Upper lobe of left lung (tissue), 6 donors: ENCODE results near the gene EVI2B. TPM values are rescaled to one million over a fixed set of nuclear protein-coding genes. Genes with fewer than 3 reads are reported as not detected.
A peak's percentile ranks its signal among the peaks of the same experiment; 100 is the strongest.

ENCODE experiments used
- ATAC-seq, 2 donors: fragments of 200-7000 bp; cut with Tn5 transposase; one replicate each; pipeline ENCODE4 v1.9.1; 2022; ENCODE audit warnings: mild to moderate bottlenecking in 2 of 2, moderate library complexity in 2 of 2; ENCODE audit not compliant: low FRiP score in 2 of 2
- DNase-seq, 2 donors: peaks; one replicate each; pipeline ENCODE4 v3.0.0-alpha.2; 2019 to 2020
- H3K27ac ChIP-seq, 4 donors: fragments of 200-600 bp; sonication (generic); one replicate each; pipeline ENCODE4 v1.5.1; 2016 to 2019
- H3K27me3 ChIP-seq, 4 donors: fragments of 200-600 bp; sonication (generic); one replicate each; pipeline ENCODE4 v1.5.1; 2017 to 2019
- H3K36me3 ChIP-seq, 4 donors: fragments of 200-600 bp; sonication (generic); one replicate each; pipeline ENCODE4 v1.5.1; 2016 to 2019
- H3K4me1 ChIP-seq, 4 donors: fragments of 200-600 bp; sonication (generic); one replicate each; pipeline ENCODE4 v1.5.1; 2018 to 2019
- H3K4me3 ChIP-seq, 4 donors: fragments of 200-600 bp; sonication (generic); one replicate each; pipeline ENCODE4 v1.5.1; 2017 to 2019; ENCODE audit warnings: mild to moderate bottlenecking in 2 of 4, moderate library complexity in 1 of 4
- H3K9me3 ChIP-seq, 4 donors: fragments of 200-600 bp; sonication (generic); one replicate each; pipeline ENCODE4 v1.5.1; 2018 to 2019
- EP300 ChIP-seq, 4 donors: sonication (generic); formaldehyde crosslinking; IDR thresholded peaks; one replicate each; pipeline ENCODE4 v1.5.1; 2017; ENCODE audit warnings: antibody characterized with exemption in 4 of 4, control low read depth in 2 of 4
- POLR2A ChIP-seq, 4 donors: fragments of 450-650 bp; IDR thresholded peaks; one replicate each; pipeline ENCODE4 v1.5.1; 2016 to 2017; ENCODE audit warnings: antibody characterized with exemption in 4 of 4, mild to moderate bottlenecking in 2 of 4
- POLR2AphosphoS5 ChIP-seq, 2 donors: sonication (generic); formaldehyde crosslinking; IDR thresholded peaks; one replicate each; pipeline ENCODE4 v1.5.1; 2017; ENCODE audit warnings: antibody characterized with exemption in 2 of 2
- WGBS, 2 donors: methylation state at CpG; one replicate each; pipeline ENCODE4 v1.1.5; 2017 to 2018; 5-methylcytosine and 5-hydroxymethylcytosine counted together
- total RNA-seq, 6 donors: library from RNA; depleted of rRNA in 4 of 6; stranded (reverse); fragments of >200 nt in 4 of 6; gene quantifications; one replicate each; pipeline versions ENCODE4 v1.1.0 to v1.2.1, GENCODE V29; 2016 to 2021
- TF ChIP-seq, protein P1 (sequence below), 6 experiments: fragments of 450-650 bp in 4 of 6; fragments of 200-600 bp in 2 of 6; sonication (generic) in 2 of 6; IDR thresholded peaks; one replicate each; pipeline ENCODE4 v1.5.1; 2016 to 2019; ENCODE audit warnings: antibody characterized with exemption in 6 of 6
- donor health status: DM: no; HTN: no; CAD: no; lungs with moderate emphysema.
- donor health status: DM: no; HTN: yes; CAD: no; lungs with severe emphysema.

Gene EVI2B
- total RNA-seq, 6 donors from 2014 or later, result 23.1 to 90.0 (median 50.6) TPM

DNA sequence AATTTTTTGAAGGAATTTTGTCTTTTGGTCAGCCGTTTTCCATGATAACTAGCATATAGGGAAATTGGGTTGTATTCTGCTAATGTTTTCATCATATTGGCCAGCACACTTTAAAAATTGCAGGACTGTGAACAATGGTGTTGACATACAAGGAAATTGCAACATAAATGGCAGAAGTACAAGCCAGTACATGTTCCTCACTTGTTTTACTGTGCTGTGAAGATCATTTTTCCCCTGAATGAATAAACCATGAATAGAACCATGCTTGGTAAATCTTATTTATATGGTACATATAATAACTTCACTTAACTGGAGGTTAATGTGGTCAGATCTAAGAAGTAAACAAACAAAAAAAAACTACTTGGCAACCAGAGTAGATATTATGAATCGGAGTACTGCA, 39.6 kb downstream of the EVI2B start:
- WGBS, 2 donors, result 56 to 58% methylated on average over 2 of the region's 2 CpGs
- no peaks in the 10 kb centered on the region for H3K9me3 ChIP-seq
- H3K4me3 ChIP-seq, result no peak overlapping the region
- H3K27ac ChIP-seq, result peak overlapping the region in 2 of 4 donors; percentile 25 to 61
- H3K36me3 ChIP-seq, result peaks cover 0 to 13% (median 0%) of the 10 kb centered on the region in 4 donors
- ATAC-seq (peak; percentile 72 to 89), DNase-seq (no peak)
- H3K4me1 ChIP-seq, result peaks cover 15 to 25% (median 19%) of the 10 kb centered on the region in 4 donors
- H3K27me3 ChIP-seq, result no peaks in the 10 kb centered on the region
- TF ChIP-seq, protein P1, sequence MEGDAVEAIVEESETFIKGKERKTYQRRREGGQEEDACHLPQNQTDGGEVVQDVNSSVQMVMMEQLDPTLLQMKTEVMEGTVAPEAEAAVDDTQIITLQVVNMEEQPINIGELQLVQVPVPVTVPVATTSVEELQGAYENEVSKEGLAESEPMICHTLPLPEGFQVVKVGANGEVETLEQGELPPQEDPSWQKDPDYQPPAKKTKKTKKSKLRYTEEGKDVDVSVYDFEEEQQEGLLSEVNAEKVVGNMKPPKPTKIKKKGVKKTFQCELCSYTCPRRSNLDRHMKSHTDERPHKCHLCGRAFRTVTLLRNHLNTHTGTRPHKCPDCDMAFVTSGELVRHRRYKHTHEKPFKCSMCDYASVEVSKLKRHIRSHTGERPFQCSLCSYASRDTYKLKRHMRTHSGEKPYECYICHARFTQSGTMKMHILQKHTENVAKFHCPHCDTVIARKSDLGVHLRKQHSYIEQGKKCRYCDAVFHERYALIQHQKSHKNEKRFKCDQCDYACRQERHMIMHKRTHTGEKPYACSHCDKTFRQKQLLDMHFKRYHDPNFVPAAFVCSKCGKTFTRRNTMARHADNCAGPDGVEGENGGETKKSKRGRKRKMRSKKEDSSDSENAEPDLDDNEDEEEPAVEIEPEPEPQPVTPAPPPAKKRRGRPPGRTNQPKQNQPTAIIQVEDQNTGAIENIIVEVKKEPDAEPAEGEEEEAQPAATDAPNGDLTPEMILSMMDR (IDR thresholded peaks at IDR 0.05), result no peak
- TF ChIP-seq POLR2AphosphoS5 (IDR thresholded peaks at IDR 0.05) (peak in 1 of 2 donors; percentile 28), EP300 (IDR thresholded peaks at IDR 0.05) (peak in 1 of 4 donors; percentile 13), POLR2A (IDR thresholded peaks at IDR 0.05) (no peak)

DNA sequence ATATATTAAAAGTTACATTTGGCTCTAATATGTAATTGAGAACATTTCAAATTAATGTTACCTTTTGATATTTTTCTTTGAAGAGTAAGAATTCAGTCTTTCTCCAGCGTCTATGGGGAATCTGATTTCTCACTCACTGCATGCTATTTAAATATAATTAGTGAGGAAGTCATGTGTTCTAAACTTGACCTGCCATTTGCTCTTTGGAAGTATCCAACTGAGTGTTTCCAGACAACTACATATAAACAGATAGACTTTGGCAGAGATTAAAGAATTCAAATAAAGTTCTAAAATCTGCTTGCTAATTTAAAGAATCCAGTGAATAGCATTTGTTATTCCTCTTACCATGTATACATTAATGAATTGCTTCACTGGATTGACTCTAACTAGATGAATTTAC, 40.3 kb downstream of the EVI2B start:
- TF ChIP-seq POLR2A (IDR thresholded peaks at IDR 0.05) (no peak), POLR2AphosphoS5 (IDR thresholded peaks at IDR 0.05) (no peak), EP300 (IDR thresholded peaks at IDR 0.05) (no peak)
- TF ChIP-seq, protein P1 (IDR thresholded peaks at IDR 0.05), result no peak
- DNase-seq (no peak), ATAC-seq (no peak)
- 73 to 77% methylated on average over 1 of the region's 1 CpG for WGBS, 2 donors
- Histone ChIP-seq H3K4me1 (peaks cover 19 to 26% (median 22%) of the 10 kb centered on the region in 4 donors), H3K27ac (peak overlapping the region in 2 of 4 donors; percentile 25 to 61), H3K36me3 (peaks cover 0 to 10% (median 0%) of the 10 kb centered on the region in 4 donors), H3K27me3 (no peaks in the 10 kb centered on the region), H3K4me3 (no peak overlapping the region), H3K9me3 (no peaks in the 10 kb centered on the region)

DNA sequence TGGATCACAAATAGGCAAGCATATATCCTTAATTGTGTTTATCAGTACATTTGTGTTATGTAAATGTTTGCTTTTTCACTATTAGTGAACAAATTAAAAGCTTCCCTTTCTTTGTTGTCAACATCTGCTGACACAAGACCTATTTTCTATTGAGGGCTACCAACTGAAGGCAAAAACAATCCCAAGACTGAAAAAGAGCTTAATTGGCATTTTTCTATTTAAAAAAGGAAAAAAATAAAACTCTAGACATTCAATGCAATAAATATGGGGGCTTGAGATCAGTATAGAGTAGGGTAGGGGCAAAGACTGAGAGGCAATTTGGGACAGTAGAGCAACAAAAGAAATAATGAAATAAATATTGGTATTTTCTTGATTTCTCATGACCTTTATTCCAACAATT, 41.1 kb downstream of the EVI2B start:
- ATAC-seq (no peak), DNase-seq (no peak)
- Histone ChIP-seq H3K27me3 (no peaks in the 10 kb centered on the region), H3K27ac (peak overlapping the region in 1 of 4 donors; percentile 37), H3K4me1 (peaks cover 19 to 26% (median 22%) of the 10 kb centered on the region in 4 donors), H3K9me3 (no peaks in the 10 kb centered on the region), H3K4me3 (no peak overlapping the region), H3K36me3 (peaks cover 0 to 10% (median 0%) of the 10 kb centered on the region in 4 donors)
- TF ChIP-seq EP300 (IDR thresholded peaks at IDR 0.05), result no peak
- no peak for TF ChIP-seq POLR2AphosphoS5 (IDR thresholded peaks at IDR 0.05)
- no peak for TF ChIP-seq POLR2A (IDR thresholded peaks at IDR 0.05)
- TF ChIP-seq, protein P1 (IDR thresholded peaks at IDR 0.05), result no peak

DNA sequence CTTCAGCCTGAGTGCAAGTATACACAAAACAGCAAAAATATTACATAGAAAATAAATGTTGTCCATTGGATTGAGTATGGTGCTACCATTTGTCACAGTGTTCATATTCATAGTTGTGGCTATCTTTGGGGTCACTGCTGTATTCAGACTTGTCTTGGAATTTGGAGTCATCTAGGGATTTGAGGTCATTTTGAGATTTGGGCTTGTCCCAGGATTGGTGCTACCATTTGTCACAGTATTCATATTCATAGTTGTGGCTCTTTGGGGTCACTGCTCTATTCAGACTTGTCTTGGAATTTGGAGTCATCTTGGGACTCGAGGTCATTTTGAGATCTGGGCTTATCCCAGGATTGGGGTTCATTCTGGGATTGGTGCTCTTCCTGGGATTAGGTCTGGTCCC, 41.6 kb downstream of the EVI2B start:
- no peak for DNase-seq

More for the DNA sequence above, 41.6 kb downstream of the EVI2B start:
- Histone ChIP-seq H3K36me3 (peaks cover 0 to 8% (median 0%) of the 10 kb centered on the region in 4 donors), H3K27ac (no peak overlapping the region), H3K9me3 (no peaks in the 10 kb centered on the region), H3K4me1 (peaks cover 19 to 26% (median 22%) of the 10 kb centered on the region in 4 donors), H3K27me3 (no peaks in the 10 kb centered on the region), H3K4me3 (no peak overlapping the region)
- ATAC-seq, result no peak
- WGBS, 2 donors, result 100% methylated on average over 1 of the region's 1 CpG
- TF ChIP-seq POLR2AphosphoS5 (IDR thresholded peaks at IDR 0.05), result no peak
- TF ChIP-seq POLR2A (IDR thresholded peaks at IDR 0.05), result no peak
- TF ChIP-seq, protein P1 (IDR thresholded peaks at IDR 0.05), result no peak
- no peak for TF ChIP-seq EP300 (IDR thresholded peaks at IDR 0.05)
